Lower leg skin (tissue), 4 donors: ENCODE measurements around the gene KCNT2. TPM values are rescaled to one million over a fixed set of nuclear protein-coding genes. Genes with fewer than 3 reads are reported as not detected.
A peak's percentile ranks its signal among the peaks of the same experiment; 100 is the strongest.

Experiments
- DNase-seq, 2 donors: peaks; one replicate each; pipeline ENCODE4 v3.0.0-alpha.2; 2019; ENCODE audit warnings: low spot score in 2 of 2
- H3K4me3 ChIP-seq: fragments of 200-600 bp; sonication (generic); 2 replicates; pipeline ENCODE4 v1.5.1; 2017; ENCODE audit warnings: mild to moderate bottlenecking, low read depth; ENCODE audit not compliant: poor library complexity, severe bottlenecking
- POLR2A ChIP-seq, 2 donors: fragments of 450-650 bp; IDR thresholded peaks; one replicate each; pipeline ENCODE4 v1.6.1; 2016 to 2017; ENCODE audit warnings: antibody characterized with exemption in 2 of 2, mild to moderate bottlenecking in 1 of 2, moderate library complexity in 1 of 2
- WGBS, 2 donors: methylation state at CpG; one replicate each; pipeline ENCODE4 v1.1.5; 2018; 5-methylcytosine and 5-hydroxymethylcytosine counted together
- intact Hi-C: fragments of 100-400 bp; cut with DNase I; formaldehyde crosslinking; loops from one replicate; pipeline ENCODE4 v1.15.0; 2023; ENCODE audit warnings: low total_unique reads
- total RNA-seq, 4 donors: library from RNA; depleted of rRNA; stranded (reverse); fragments of >200 nt; gene quantifications; one replicate each; pipeline ENCODE4 v1.1.0, GENCODE V29; 2016
- TF ChIP-seq, protein P1 (sequence below), 3 donors: fragments of 450-650 bp; IDR thresholded peaks; one replicate each; pipeline ENCODE4 v1.5.1; 2016; ENCODE audit warnings: antibody characterized with exemption in 3 of 3, mild to moderate bottlenecking in 3 of 3, moderate library complexity in 2 of 3

KCNT2 gene
- total RNA-seq, 4 donors from 2014 or later, result 0.34 to 0.97 (median 0.79) TPM

GRCh38 chr1:196559314-196559713 lies 48.9 kb downstream of the KCNT2 start:
- TF ChIP-seq, protein P1, sequence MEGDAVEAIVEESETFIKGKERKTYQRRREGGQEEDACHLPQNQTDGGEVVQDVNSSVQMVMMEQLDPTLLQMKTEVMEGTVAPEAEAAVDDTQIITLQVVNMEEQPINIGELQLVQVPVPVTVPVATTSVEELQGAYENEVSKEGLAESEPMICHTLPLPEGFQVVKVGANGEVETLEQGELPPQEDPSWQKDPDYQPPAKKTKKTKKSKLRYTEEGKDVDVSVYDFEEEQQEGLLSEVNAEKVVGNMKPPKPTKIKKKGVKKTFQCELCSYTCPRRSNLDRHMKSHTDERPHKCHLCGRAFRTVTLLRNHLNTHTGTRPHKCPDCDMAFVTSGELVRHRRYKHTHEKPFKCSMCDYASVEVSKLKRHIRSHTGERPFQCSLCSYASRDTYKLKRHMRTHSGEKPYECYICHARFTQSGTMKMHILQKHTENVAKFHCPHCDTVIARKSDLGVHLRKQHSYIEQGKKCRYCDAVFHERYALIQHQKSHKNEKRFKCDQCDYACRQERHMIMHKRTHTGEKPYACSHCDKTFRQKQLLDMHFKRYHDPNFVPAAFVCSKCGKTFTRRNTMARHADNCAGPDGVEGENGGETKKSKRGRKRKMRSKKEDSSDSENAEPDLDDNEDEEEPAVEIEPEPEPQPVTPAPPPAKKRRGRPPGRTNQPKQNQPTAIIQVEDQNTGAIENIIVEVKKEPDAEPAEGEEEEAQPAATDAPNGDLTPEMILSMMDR (IDR thresholded peaks at IDR 0.05), result no peak
- TF ChIP-seq POLR2A (IDR thresholded peaks at IDR 0.05), result no peak
- intact Hi-C loops, result no loop called here
- WGBS, 2 donors, result 77 to 85% methylated on average over 3 of the region's 3 CpGs
- no peak for DNase-seq
- H3K4me3 ChIP-seq, result no peak overlapping the region

DNA sequence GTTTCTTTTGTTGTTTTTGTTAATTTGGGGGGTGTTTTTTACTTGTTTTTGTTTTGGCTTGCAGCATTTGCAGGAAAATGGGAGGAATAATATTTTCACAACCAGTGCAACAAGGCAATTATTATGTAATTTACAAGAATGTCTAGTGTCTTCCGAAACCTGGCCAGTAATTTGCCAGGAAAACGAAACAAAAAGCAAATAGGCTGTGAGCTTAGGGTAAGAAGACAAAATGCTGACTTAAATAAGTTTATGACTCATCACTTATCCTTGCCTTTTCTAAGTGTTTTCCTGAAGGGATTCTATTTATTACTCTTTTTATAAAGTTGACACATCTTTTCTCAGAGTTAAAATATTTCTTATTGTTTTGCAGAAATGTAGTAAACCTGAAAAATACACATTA lies 49.8 kb downstream of the KCNT2 start:
- intact Hi-C loops, result no loop called here
- WGBS, 2 donors, result 15 to 24% methylated on average over 2 of the region's 2 CpGs
- H3K4me3 ChIP-seq, result no peak overlapping the region
- no peak for TF ChIP-seq POLR2A (IDR thresholded peaks at IDR 0.05)
- TF ChIP-seq, protein P1 (IDR thresholded peaks at IDR 0.05), result no peak
- DNase-seq, result peak in 1 of 2 donors; percentile 31

DNA sequence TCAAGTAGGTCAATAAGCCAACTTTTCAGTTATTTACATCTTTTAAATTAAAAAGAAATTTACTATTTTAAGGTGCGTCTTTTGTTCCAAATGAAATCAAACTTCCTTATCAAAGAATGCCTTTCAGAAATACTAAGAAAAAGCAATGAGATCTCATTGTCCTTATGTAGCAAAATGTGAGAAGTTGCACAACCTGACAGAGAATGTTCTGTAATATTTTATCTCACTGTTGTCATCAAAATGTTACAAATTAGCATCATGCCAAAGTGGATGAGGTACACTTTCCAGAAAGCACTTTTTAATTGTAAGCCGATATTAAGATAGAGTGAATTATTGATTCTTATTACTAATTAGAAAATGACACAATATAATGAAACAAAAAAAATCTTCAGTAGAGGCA lies 50.4 kb downstream of the KCNT2 start:
- intact Hi-C loops, result no loop called here
- WGBS, 2 donors, result 62 to 63% methylated on average over 2 of the region's 2 CpGs
- DNase-seq, result no peak
- no peak overlapping the region for H3K4me3 ChIP-seq
- TF ChIP-seq, protein P1 (IDR thresholded peaks at IDR 0.05), result no peak
- no peak for TF ChIP-seq POLR2A (IDR thresholded peaks at IDR 0.05)

DNA sequence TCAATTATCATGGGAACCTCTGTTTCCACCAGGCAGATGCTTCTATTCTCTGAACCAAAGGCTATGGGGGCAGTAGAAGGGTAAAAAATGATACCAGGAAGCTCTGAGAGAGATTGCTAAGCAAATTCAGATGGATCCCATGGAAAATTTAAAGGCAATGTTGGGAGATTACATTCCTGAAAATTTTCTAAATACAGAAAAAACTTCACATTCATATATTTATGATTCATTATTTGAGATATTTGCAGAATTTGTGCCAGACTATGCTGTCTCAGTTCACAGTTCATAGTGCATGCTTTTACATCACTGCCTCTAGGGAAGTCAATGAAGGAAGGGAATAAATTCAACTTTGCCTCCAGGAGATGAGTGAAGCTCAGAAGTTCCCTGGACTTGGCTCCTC lies 57.5 kb downstream of the KCNT2 start:
- intact Hi-C loops, result no loop called here
- DNase-seq, result no peak
- H3K4me3 ChIP-seq, result no peak overlapping the region
- TF ChIP-seq, protein P1 (IDR thresholded peaks at IDR 0.05), result no peak
- no peak for TF ChIP-seq POLR2A (IDR thresholded peaks at IDR 0.05)

- TF ChIP-seq, protein P1 (IDR thresholded peaks at IDR 0.05), result no peak
- TF ChIP-seq POLR2A (IDR thresholded peaks at IDR 0.05), result no peak
- 58 to 62% methylated on average over 3 of the region's 3 CpGs for WGBS, 2 donors
- intact Hi-C loops, result no loop called here
These were observed 61.7 kb downstream of the KCNT2 start for GRCh38 chr1:196546272-196547111.

GRCh38 chr1:196545222-196545621 lies 63.0 kb downstream of the KCNT2 start:
- intact Hi-C loops, result no loop called here
- no peak for DNase-seq
- WGBS, 2 donors, result 96 to 98% methylated on average over 1 of the region's 1 CpG
- TF ChIP-seq, protein P1 (IDR thresholded peaks at IDR 0.05), result no peak
- no peak for TF ChIP-seq POLR2A (IDR thresholded peaks at IDR 0.05)
- H3K4me3 ChIP-seq, result no peak overlapping the region

More at GRCh38 chr1:196546272-196547111, 61.7 kb downstream of the KCNT2 start:
- no peak overlapping the region for H3K4me3 ChIP-seq
- no peak for DNase-seq
